Thoracic aorta endothelial cell (primary cell): ENCODE results near the gene GLRA3. TPM values are rescaled to one million over a fixed set of nuclear protein-coding genes. Genes with fewer than 3 reads are reported as not detected.

Source experiments
- total RNA-seq: library from RNA; depleted of rRNA; stranded (reverse); fragments of >200 nt; gene quantifications from 2 replicates; pipeline ENCODE4 v1.2.3, GENCODE V29; 2012

GLRA3 gene
- total RNA-seq, result not detected in 2 replicates

DNA sequence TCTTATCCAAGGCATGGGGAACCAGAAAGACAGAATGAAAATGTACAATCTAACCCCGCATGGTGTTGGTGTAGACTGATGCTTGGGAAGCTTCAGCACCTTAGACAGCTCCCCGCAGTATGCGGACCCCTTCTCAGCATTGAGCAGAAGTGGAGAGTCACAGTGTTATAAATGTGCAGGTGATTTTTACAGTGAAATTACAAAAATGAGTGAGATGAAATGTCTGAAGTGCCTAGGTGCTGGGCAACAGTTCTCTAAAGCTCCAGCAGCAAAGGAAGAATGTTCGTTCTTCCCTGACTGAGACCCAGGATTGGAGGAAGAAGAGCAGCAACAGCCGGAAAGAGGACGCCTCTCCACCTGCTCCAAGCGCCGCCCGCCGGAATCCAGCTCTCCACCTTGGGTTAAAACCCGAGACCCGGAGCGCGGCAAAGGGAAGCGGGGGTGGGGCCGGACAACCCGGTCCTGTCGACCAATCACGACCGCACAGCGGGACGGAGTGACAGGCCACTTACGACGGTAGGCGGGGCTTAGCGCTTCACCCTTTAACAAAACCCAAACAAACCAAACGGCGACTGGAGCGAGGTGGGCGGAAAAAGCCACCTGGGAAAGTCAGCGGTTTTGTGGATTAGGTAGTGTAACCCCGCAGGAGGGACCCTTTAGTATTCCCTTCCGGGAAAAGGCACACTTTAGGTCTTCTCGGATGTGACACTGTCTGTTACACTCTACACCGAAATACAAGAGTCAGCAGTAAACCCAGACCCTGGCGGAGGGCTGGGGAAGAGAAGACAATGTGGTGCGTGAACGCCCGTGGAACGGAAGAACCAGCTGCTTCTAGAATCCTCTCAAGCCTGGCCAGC, at the start of gene GLRA3:
TSS of gene GLRA3 (minus strand) at position 403 of the 857 bp plus-strand sequence. CDS start 436 bp downstream, outside the sequence.

Other genes with a start within 250 kb of the GLRA3 start
- gene ADAM29, start 89.1 kb upstream of the GLRA3 start, total RNA-seq, result not detected in 2 replicates